Spleen (tissue), 11 donors: ENCODE measurements around the gene FHIT. TPM values are rescaled to one million over a fixed set of nuclear protein-coding genes. Genes with fewer than 3 reads are reported as not detected.

Experiments used
- DNase-seq: peaks from one replicate; pipeline ENCODE4 v3.0.0-alpha.2; 2020
- H3K27ac ChIP-seq, 8 donors: fragments of 200-600 bp; sonication (generic) in 7 of 8; 1 replicate in 4 of 8; 2 replicates in 4 of 8; pipeline versions ENCODE4 v1.5.0 to v1.8.0; 2016 to 2021; ENCODE audit warnings: inconsistent platforms in 4 of 8, mild to moderate bottlenecking in 4 of 8, moderate library complexity in 1 of 8
- H3K27me3 ChIP-seq, 7 donors: fragments of 200-600 bp; sonication (generic) in 6 of 7; replicated peaks in 1 of 7; 1 replicate in 4 of 7; 2 replicates in 3 of 7; pipeline versions ENCODE4 v1.5.0 to v1.8.0; 2016 to 2021; ENCODE audit warnings: inconsistent platforms in 3 of 7, mild to moderate bottlenecking in 1 of 7
- H3K36me3 ChIP-seq, 6 donors: fragments of 200-600 bp; sonication (generic) in 5 of 6; 1 replicate in 4 of 6; 2 replicates in 2 of 6; pipeline versions ENCODE4 v1.5.0 to v1.8.0; 2016 to 2021; ENCODE audit warnings: inconsistent platforms in 2 of 6
- H3K4me1 ChIP-seq, 6 donors: fragments of 200-600 bp; sonication (generic) in 5 of 6; 1 replicate in 3 of 6; 2 replicates in 3 of 6; pipeline versions ENCODE4 v1.5.0 to v1.8.0; 2016 to 2021; ENCODE audit warnings: inconsistent platforms in 3 of 6
- H3K4me3 ChIP-seq, 8 donors: fragments of 200-600 bp; sonication (generic) in 7 of 8; 1 replicate in 4 of 8; 2 replicates in 4 of 8; pipeline versions ENCODE4 v1.5.0 to v1.8.0; 2016 to 2021; ENCODE audit warnings: inconsistent platforms in 4 of 8, mild to moderate bottlenecking in 4 of 8, moderate library complexity in 2 of 8
- H3K9me3 ChIP-seq, 8 donors: fragments of 200-600 bp; sonication (generic) in 7 of 8; 1 replicate in 4 of 8; 2 replicates in 4 of 8; pipeline versions ENCODE4 v1.5.0 to v1.8.0; 2016 to 2021; ENCODE audit warnings: inconsistent platforms in 4 of 8
- POLR2A ChIP-seq, 3 donors: fragments of 450-650 bp; IDR thresholded peaks; one replicate each; pipeline ENCODE4 v1.5.1; 2017; ENCODE audit warnings: antibody characterized with exemption in 3 of 3, mild to moderate bottlenecking in 1 of 3
- POLR2AphosphoS5 ChIP-seq, 3 donors: sonication (generic); formaldehyde crosslinking; IDR thresholded peaks; one replicate each; pipeline ENCODE4 v1.5.1; 2017; ENCODE audit warnings: antibody characterized with exemption in 3 of 3
- WGBS, 5 donors: extraction: QIAGEN DNeasy Blood & Tissue Kit in 3 of 5; methylation state at CpG; one replicate each; pipeline versions ENCODE4 v1.1.5 to v1.1.7; 2013 to 2018; 5-methylcytosine and 5-hydroxymethylcytosine counted together
- intact Hi-C: fragments of 100-400 bp; cut with DNase I; formaldehyde crosslinking; loops from one replicate; pipeline ENCODE4 v1.15.0; 2023; ENCODE audit warnings: low total_unique reads
- polyA plus RNA-seq, 3 donors: library from polyadenylated mRNA; stranded (reverse); fragments of 200-250 nt; gene quantifications; one replicate each; pipeline ENCODE4 v1.2.1, GENCODE V29; 2013
- total RNA-seq, 7 donors: library from RNA; depleted of rRNA in 3 of 7; stranded (reverse); fragments of >200 nt in 3 of 7; fragmentation: NEBNext Ultra II Directional in 4 of 7; extraction: Animal tissue kit (Norgen Biotek cat#: 25700) in 4 of 7; gene quantifications; one replicate each; pipeline versions ENCODE4 v1.1.0 to v1.2.1, GENCODE V29; 2016 to 2021
- TF ChIP-seq, protein P1 (sequence below), 11 experiments: fragments of 200-600 bp in 7 of 11; fragments of 450-650 bp in 4 of 11; sonication (generic) in 4 of 11; IDR thresholded peaks in 8 of 11; conservative IDR thresholded peaks in 3 of 11; 1 replicate in 7 of 11; 2 replicates in 4 of 11; pipeline versions ENCODE4 v1.4.0 to v1.8.0; 2016 to 2021; ENCODE audit warnings: antibody characterized with exemption in 11 of 11, inconsistent platforms in 4 of 11, mild to moderate bottlenecking in 1 of 11
- donor health status: healthy with polysubstance abuse.
- donor health status: DM: no; HTN: no; CAD: no; lungs with moderate emphysema.
- donor health status: DM: no; HTN: no; CAD: no.
- donor health status: Bipolar disorder and iron deficiency.
- donor health status: healthy.
- donor health status: DM: no; HTN: no; CAD: no.
- donor health status: DM: yes; HTN: yes; CAD: no.

Gene FHIT
- total and polyA plus RNA-seq, 10 donors = 4.1 to 23.1 (median 12.2) TPM

GRCh38 chr3:60085649-60086048 is 1165.6 kb downstream of the FHIT start:
- H3K4me3 ChIP-seq = no peak overlapping the region
- peaks cover 0 to 3% (median 0%) of the 10 kb centered on the region in 8 donors for H3K9me3 ChIP-seq
- no peaks in the 10 kb centered on the region for H3K36me3 ChIP-seq
- intact Hi-C loops = loop anchor here (5.0 kb wide), 1 partner anchor 328 kb away; no protein-coding TSS in a partner anchor
- TF ChIP-seq, protein P1, sequence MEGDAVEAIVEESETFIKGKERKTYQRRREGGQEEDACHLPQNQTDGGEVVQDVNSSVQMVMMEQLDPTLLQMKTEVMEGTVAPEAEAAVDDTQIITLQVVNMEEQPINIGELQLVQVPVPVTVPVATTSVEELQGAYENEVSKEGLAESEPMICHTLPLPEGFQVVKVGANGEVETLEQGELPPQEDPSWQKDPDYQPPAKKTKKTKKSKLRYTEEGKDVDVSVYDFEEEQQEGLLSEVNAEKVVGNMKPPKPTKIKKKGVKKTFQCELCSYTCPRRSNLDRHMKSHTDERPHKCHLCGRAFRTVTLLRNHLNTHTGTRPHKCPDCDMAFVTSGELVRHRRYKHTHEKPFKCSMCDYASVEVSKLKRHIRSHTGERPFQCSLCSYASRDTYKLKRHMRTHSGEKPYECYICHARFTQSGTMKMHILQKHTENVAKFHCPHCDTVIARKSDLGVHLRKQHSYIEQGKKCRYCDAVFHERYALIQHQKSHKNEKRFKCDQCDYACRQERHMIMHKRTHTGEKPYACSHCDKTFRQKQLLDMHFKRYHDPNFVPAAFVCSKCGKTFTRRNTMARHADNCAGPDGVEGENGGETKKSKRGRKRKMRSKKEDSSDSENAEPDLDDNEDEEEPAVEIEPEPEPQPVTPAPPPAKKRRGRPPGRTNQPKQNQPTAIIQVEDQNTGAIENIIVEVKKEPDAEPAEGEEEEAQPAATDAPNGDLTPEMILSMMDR (IDR thresholded peaks at IDR 0.05 in 8 of 11, conservative IDR thresholded peaks at IDR 0.05 in 3 of 11) = no peak
- TF ChIP-seq POLR2AphosphoS5 (IDR thresholded peaks at IDR 0.05) (no peak), POLR2A (IDR thresholded peaks at IDR 0.05) (no peak)
- no peaks in the 10 kb centered on the region for H3K27me3 ChIP-seq
- H3K4me1 ChIP-seq = peaks cover 0 to 20% (median 5%) of the 10 kb centered on the region in 6 donors
- no peak overlapping the region for H3K27ac ChIP-seq
- no peak for DNase-seq

DNA sequence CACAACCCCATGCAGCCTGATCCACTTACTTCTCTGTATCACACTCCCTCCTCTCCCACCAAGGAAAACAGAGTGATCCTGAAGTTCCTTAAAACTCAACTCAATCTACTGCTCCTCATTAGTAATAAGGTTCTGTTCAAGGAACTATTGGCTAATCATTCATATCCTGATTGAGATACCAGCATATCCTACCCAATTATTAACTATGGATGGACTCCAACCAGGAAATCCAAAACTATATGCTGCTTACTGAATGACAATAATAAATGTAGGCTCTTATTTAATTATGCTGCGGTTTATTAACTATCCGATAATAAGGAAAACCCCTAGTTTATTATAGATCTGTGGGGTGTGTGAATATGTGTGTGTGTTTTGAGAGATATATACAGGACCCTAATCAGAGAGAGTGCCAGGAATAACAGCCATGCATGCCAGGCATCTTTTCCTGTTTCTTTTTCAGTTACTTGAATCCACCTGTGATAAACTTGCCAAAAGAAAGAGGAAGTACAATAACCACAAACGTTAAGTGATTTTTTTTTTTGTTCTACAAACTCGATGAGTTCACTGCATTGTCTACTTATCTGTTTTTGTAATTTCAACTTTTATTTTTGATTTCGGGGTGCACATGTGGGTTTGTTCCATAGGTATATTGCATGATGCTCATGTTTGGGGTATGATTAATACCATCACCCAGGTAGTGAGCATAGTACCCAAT is 1169.7 kb downstream of the FHIT start:
- DNase-seq = no peak
- 23 to 43% (median 25%) methylated on average over 5 of the region's 5 CpGs for WGBS, 5 donors
- peaks cover 0 to 12% (median 5%) of the 10 kb centered on the region in 8 donors for H3K9me3 ChIP-seq
- peaks cover 0 to 27% (median 5%) of the 10 kb centered on the region in 6 donors for H3K4me1 ChIP-seq
- intact Hi-C loops = no loop called here
- no peak overlapping the region for H3K4me3 ChIP-seq
- peak overlapping the region in 1 of 8 donors; percentile 7 for H3K27ac ChIP-seq
- H3K27me3 ChIP-seq = no peaks in the 10 kb centered on the region
- TF ChIP-seq POLR2AphosphoS5 (IDR thresholded peaks at IDR 0.05) (no peak), POLR2A (IDR thresholded peaks at IDR 0.05) (no peak)
- TF ChIP-seq, protein P1 (IDR thresholded peaks at IDR 0.05 in 8 of 11, conservative IDR thresholded peaks at IDR 0.05 in 3 of 11) = no peak
- H3K36me3 ChIP-seq = no peaks in the 10 kb centered on the region

DNA sequence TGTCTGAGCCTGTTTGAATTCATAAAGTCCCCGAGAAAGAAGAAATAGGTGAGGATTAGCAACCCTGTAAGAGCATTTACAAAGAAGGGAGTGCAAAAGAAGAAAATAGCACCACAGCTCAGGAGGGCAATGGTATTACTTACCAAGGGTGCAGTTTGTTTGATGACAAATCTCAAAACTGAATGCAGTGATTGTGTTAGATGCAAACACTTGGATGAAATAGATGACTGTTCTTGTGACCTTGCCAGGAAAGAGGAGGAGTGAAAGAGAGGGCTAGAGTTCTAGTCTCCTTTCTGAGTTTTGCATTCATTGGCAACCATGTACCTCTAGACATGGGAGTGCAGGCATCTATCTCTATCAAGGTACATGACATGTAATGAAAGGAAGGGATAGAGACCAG is 1170.6 kb downstream of the FHIT start:
- Histone ChIP-seq H3K4me1 (peaks cover 0 to 31% (median 5%) of the 10 kb centered on the region in 6 donors), H3K36me3 (no peaks in the 10 kb centered on the region), H3K4me3 (no peak overlapping the region), H3K27ac (peak overlapping the region in 1 of 8 donors; percentile 7), H3K9me3 (peaks cover 0 to 12% (median 5%) of the 10 kb centered on the region in 8 donors), H3K27me3 (no peaks in the 10 kb centered on the region)
- WGBS, 5 donors = 58 to 84% (median 70%) methylated on average over 1 of the region's 1 CpG
- intact Hi-C loops = no loop called here
- no peak for DNase-seq
- TF ChIP-seq POLR2A (IDR thresholded peaks at IDR 0.05) = no peak
- TF ChIP-seq, protein P1 (IDR thresholded peaks at IDR 0.05 in 8 of 11, conservative IDR thresholded peaks at IDR 0.05 in 3 of 11) = no peak
- TF ChIP-seq POLR2AphosphoS5 (IDR thresholded peaks at IDR 0.05) = no peak

DNA sequence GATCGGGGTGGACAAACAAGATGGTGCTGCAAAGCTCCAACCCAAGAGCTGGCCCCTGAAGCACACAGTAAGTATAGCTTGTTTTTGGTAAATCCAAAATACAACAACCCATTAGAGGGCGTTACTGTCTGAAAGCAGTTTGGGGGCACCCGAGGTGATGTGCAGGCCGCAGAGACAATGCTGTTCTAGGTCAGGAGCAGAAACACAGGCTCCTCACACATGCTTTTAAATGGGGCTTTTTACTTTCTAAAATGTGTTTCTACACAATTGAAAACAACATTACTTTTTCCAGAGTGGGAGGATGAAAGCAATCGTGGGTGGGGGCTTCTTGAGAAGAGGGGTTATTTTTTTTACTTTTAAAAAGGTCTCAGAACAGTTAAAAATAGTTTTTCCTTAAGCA is 1172.2 kb downstream of the FHIT start:
- Histone ChIP-seq H3K27me3 (no peaks in the 10 kb centered on the region), H3K9me3 (peaks cover 0 to 12% (median 5%) of the 10 kb centered on the region in 8 donors), H3K4me3 (no peak overlapping the region), H3K27ac (peak overlapping the region in 1 of 8 donors; percentile 23), H3K36me3 (no peaks in the 10 kb centered on the region), H3K4me1 (peaks cover 0 to 31% (median 5%) of the 10 kb centered on the region in 6 donors)
- intact Hi-C loops = no loop called here
- WGBS, 5 donors = 32 to 64% (median 50%) methylated on average over 5 of the region's 5 CpGs
- DNase-seq = no peak
- TF ChIP-seq, protein P1 (IDR thresholded peaks at IDR 0.05 in 8 of 11, conservative IDR thresholded peaks at IDR 0.05 in 3 of 11) = no peak
- TF ChIP-seq POLR2A (IDR thresholded peaks at IDR 0.05) (no peak), POLR2AphosphoS5 (IDR thresholded peaks at IDR 0.05) (no peak)
